Glomerular endothelial cell (primary cell): ENCODE measurements around the gene LCP2. TPM values are rescaled to one million over a fixed set of nuclear protein-coding genes. Genes with fewer than 3 reads are reported as not detected.

Source experiments
- DNase-seq: peaks from one replicate; pipeline ENCODE4 v3.0.0-alpha.2; 2011; ENCODE audit warnings: low read depth, low spot score; ENCODE audit errors: extremely low read depth
- total RNA-seq: library from RNA; depleted of rRNA; stranded (reverse); fragments of >200 nt; gene quantifications from 2 replicates; pipeline ENCODE4 v1.2.3, GENCODE V29; 2015

Gene LCP2
- total RNA-seq, 1 donor from 2014 or later, result 5.7 TPM

GRCh38 chr5:170221327-170221741 is 76.2 kb downstream of the LCP2 start:
- no peak for DNase-seq

DNA sequence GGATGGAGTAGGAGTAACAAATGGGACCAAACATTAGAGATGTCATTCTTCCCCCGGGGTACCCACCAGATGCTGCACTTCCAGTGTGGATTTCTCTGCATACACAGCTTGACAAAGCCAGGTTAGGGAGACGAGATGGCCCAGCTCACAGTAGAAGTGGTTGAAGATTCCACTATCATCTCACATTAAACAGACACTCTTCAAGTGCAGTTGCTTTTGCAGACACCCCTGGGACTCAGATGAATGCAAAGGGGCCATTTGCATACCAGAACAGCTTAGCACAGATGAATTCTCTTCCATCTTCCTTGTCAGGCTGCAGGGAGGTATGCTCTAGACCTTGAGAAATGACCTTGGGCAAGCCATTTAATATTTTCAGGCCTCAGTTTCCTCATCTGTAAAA is 77.4 kb downstream of the LCP2 start:
- no peak for DNase-seq

DNA sequence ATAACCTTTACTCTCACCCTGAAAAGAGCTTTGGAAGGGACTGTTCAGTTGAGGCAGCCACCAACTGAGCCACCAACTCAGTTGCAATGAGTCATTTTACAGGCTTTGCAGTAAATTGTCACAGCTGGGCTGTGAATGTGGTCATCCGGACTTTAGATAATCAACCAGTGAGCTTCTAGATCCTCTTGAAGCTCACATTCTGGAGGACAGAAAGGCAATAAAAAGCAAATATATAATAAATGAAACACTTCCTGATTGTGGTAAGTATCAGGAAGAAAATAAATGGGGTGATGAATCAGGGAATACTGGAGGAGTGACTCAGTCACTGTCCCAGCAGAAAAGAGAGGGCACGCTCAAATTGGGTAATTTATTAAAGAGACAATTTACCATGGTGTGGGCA is 78.0 kb downstream of the LCP2 start:
- DNase-seq, result no peak

GRCh38 chr5:170218726-170219125 is 78.9 kb downstream of the LCP2 start:
- no peak for DNase-seq

DNA sequence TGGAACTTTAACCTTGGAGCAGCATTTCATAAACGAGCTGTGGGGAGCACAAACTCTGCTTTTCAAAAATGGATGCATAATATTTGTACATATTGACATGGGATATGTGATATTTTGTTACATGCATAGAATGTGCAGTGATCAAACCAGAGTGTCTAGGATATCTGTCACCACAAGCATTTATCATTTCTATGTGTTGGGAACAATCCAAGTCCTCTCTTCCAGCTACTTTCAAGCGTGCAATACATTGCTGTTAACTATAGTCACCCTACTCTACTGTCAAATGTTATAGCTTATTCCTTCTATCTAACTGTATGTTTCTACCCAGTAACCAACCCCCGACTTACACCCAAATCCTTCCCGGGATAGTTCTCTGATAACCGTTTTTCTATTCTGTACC is 79.7 kb downstream of the LCP2 start:
- DNase-seq, result no peak

GRCh38 chr5:170216257-170216864 is 81.2 kb downstream of the LCP2 start:
- DNase-seq, result no peak

DNA sequence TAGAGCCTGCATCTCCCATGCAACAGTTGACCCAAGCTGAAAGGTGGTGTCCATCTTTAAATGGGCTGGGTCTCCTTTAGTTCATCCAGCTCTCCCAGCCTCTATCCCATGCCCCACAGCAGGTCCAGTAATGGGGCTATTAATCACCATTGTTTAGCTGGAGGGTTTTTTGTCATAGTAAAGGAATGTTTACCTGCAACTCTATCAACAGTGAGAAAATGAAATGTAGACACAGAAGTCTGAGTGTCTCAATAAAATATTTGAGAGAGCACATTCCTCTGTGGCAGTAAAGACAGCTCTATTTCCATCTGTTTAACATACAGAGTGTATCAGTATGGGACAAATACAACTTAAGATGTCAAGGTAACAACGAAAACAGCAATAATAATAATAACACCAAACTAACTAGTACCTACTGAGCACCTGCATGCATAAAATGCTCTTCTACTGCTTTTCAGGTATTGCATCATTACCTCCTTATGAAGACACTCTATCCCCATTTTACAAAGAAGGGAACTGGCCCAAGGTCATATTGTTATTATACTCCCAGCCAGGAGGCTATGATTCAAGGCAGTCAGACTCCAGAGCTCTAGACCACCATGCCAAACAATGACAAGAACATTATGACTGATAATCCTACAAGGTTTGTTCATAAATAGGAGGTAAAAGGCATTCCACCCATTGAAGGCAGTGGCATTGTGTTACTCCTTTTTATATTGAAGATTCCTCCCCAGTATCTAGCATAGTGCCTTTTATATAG is 85.8 kb downstream of the LCP2 start:
- DNase-seq, result no peak

DNA sequence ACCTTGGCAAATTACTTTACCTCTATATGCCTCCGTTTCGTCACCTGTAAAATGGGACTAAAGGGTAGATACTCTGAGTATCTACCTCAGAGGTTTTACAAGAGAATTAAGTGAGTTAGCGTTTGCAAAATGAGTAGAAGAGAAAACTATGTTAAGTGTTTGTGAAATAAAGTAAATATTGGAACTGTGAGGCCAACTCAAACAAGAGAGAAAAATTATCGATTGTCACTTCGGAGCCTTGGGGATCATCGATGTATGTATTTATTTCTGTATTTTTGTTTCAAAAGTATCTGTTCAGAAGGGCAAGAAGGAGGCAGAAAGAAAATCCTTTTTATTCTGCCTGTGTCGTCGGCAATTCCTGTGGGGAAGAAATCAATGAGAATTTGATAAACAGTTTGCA is 90.6 kb downstream of the LCP2 start:
- no peak for DNase-seq

- no peak for DNase-seq
Measured at GRCh38 chr5:170206216-170206615, 91.4 kb downstream of the LCP2 start.

DNA sequence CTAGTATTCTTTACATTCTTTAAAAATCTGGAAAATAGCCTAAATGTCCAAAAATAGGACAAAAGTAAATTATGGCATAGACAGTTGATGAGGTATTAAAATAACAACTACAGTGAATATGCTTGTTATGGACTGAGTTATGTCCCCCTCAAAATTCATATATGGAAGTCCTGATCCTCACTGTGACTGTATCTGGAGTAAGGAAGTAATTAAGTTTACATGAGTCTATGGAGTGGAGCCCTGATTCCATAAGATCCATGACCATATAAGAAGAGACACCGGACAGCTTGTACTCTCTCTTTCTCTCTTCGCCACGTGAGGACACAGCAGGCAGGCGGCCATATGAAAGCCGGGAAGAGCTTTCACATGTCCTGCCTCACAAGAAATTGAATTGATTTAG is 93.4 kb downstream of the LCP2 start:
- DNase-seq, result no peak

GRCh38 chr5:170202117-170202516 is 95.5 kb downstream of the LCP2 start:
- no peak for DNase-seq

DNA sequence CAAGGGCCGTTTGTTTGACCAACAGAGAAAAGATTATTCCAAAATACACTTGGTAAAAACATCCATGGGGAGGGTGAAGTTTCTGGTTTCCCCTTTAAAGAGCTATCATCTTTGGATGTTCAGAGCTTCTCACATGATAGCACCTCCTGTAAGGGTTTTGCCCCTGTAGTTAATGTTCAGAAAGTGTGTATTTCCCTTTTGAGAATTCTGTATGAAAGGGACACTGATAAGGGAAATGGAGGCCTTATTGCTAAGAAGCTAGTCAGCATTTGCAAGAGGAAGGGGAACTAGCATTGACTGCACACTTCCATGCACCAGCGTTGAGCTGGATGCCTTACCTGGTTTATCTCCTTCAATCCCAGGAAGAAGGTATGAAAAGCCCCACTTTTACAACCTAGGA is 96.3 kb downstream of the LCP2 start:
- DNase-seq, result no peak

GRCh38 chr5:170200876-170201275 is 96.7 kb downstream of the LCP2 start:
- DNase-seq, result no peak

Other genes with a start within 250 kb of the LCP2 start
- gene FOXI1, start 191.9 kb downstream of the LCP2 start, total RNA-seq, result not detected in 2 replicates
- not detected in 2 replicates for gene C5orf58, start 64.8 kb downstream of the LCP2 start, total RNA-seq
- not detected in 2 replicates for gene KCNMB1, start 91.6 kb upstream of the LCP2 start, total RNA-seq
- 0.76 and 1.7 TPM in 2 replicates for gene KCNIP1, start 206.2 kb upstream of the LCP2 start, total RNA-seq